DOHH2 (cell line): ENCODE data around the gene INSIG2.

Experiments
- EZH2phosphoT487 ChIP-seq: fragments of 200-600 bp; sonication (generic); IDR thresholded peaks from 2 replicates; pipeline ENCODE4 v1.6.1; 2017; ENCODE audit warnings: borderline replicate concordance, mild to moderate bottlenecking, antibody characterized with exemption, low read length, moderate library complexity, mixed read lengths
- TF ChIP-seq, protein P1 (sequence below): fragments of 200-600 bp; sonication (generic); IDR thresholded peaks from one replicate; pipeline ENCODE4 v1.5.1; 2014; ENCODE audit warnings: antibody characterized with exemption, mild to moderate bottlenecking, low read depth, low read length; ENCODE audit not compliant: poor library complexity, severe bottlenecking

DNA sequence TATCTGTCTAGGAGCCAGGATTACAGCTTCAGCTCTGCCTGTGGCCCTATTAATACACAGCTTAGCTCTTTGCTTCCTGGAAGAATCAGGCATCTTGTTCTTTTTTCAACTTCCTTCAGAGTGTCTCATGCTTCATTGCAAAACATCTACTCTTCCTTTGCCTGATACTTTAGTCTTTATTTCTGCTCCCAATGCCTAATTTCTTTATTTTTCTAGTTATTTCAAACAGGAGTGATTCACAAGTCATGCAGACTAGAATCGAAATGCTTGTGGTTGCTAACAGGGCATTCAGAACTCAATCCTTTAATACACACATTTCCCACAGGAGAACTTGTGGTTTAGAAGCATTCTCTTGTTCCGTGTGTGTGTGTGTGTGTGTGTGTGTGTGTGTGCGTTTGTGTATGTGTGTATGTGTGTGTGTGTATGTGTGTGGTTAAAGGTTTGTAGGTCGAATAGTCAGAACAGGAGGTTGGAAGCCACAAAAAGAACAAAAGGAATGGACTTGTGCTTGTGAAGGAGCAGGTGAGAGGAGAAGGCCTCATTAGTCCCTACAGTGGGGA is 28.3 kb upstream of the INSIG2 start:
- TF ChIP-seq, protein P1, sequence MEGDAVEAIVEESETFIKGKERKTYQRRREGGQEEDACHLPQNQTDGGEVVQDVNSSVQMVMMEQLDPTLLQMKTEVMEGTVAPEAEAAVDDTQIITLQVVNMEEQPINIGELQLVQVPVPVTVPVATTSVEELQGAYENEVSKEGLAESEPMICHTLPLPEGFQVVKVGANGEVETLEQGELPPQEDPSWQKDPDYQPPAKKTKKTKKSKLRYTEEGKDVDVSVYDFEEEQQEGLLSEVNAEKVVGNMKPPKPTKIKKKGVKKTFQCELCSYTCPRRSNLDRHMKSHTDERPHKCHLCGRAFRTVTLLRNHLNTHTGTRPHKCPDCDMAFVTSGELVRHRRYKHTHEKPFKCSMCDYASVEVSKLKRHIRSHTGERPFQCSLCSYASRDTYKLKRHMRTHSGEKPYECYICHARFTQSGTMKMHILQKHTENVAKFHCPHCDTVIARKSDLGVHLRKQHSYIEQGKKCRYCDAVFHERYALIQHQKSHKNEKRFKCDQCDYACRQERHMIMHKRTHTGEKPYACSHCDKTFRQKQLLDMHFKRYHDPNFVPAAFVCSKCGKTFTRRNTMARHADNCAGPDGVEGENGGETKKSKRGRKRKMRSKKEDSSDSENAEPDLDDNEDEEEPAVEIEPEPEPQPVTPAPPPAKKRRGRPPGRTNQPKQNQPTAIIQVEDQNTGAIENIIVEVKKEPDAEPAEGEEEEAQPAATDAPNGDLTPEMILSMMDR, result no peak
- TF ChIP-seq EZH2phosphoT487, result no peak
